Activated naive CD8-positive, alpha-beta T cell treated with anti-CD3 and anti-CD28 coated beads for 36 hours (primary cell): ENCODE data around the gene HTR6. TPM values are rescaled to one million over a fixed set of nuclear protein-coding genes. Genes with fewer than 3 reads are reported as not detected.

Source experiments
- DNase-seq: peaks from one replicate; pipeline ENCODE4 v3.0.0; 2021
- H3K27ac Mint-ChIP-seq: one replicate; pipeline ENCODE4 v1.8.0; 2022; ENCODE audit warnings: mild to moderate bottlenecking, moderate library complexity, mixed read lengths
- H3K27me3 Mint-ChIP-seq: one replicate; pipeline ENCODE4 v1.8.0; 2022; ENCODE audit warnings: mild to moderate bottlenecking, mixed read lengths
- H3K36me3 Mint-ChIP-seq: one replicate; pipeline ENCODE4 v1.8.0; 2021; ENCODE audit warnings: mild to moderate bottlenecking, mixed read lengths
- H3K4me1 Mint-ChIP-seq: one replicate; pipeline ENCODE4 v1.8.0; 2021; ENCODE audit warnings: mixed read lengths
- H3K4me3 Mint-ChIP-seq: one replicate; pipeline ENCODE4 v1.8.0; 2022; ENCODE audit warnings: mild to moderate bottlenecking, moderate library complexity, mixed read lengths
- H3K9me3 Mint-ChIP-seq: one replicate; pipeline ENCODE4 v1.8.0; 2022; ENCODE audit warnings: mixed read lengths
- total RNA-seq, 2 experiments: library from RNA; stranded (reverse); gene quantifications; one replicate each; pipeline ENCODE4 v1.2.3, GENCODE V29; 2021

HTR6 gene
- total RNA-seq, 2 experiments from 2014 or later, result not detected

- H3K9me3 Mint-ChIP-seq, result peaks cover 11% of the 10 kb centered on the region
- no peaks in the 10 kb centered on the region for H3K4me1 Mint-ChIP-seq
- no peaks in the 10 kb centered on the region for H3K27me3 Mint-ChIP-seq
- DNase-seq, result no peak
- peaks cover 19% of the 10 kb centered on the region for H3K36me3 Mint-ChIP-seq
- no peak overlapping the region for H3K4me3 Mint-ChIP-seq
- H3K27ac Mint-ChIP-seq, result no peak overlapping the region
Measured at GRCh38 chr1:19730232-19730631, 65.6 kb downstream of the HTR6 start.

Other genes starting within 250 kb of the HTR6 start
- 100 to 1,000 TPM; 324 to 332 TPM for gene CAPZB, start 179.3 kb upstream of the HTR6 start, total RNA-seq
- gene NBL1, start 20.6 kb upstream of the HTR6 start, total RNA-seq, result 10 to 100 TPM; 20.0 to 22.0 TPM
- 10 to 100 TPM; 12.5 to 13.9 TPM for gene TMCO4, start 135.0 kb downstream of the HTR6 start, total RNA-seq
- not detected for gene RNF186, start 150.4 kb downstream of the HTR6 start, total RNA-seq
- 1 to 10 TPM; 6.2 to 7.3 TPM for gene OTUD3, start 217.5 kb downstream of the HTR6 start, total RNA-seq